Astrocyte (in vitro differentiated cells and primary cell): ENCODE measurements around the gene LIN7C.

Experiments used
- CTCF ChIP-seq: IDR thresholded peaks from 2 replicates; pipeline ENCODE4 v1.5.1; 2011; ENCODE audit warnings: low read depth, mild to moderate bottlenecking, inconsistent platforms, low read length, moderate library complexity; ENCODE audit not compliant: insufficient read depth
- EZH2 ChIP-seq: IDR thresholded peaks from 2 replicates; pipeline ENCODE4 v1.6.1; 2012; ENCODE audit warnings: mild to moderate bottlenecking, low read length, inconsistent platforms; ENCODE audit not compliant: insufficient read depth

GRCh38 chr11:27451244-27451965 is 55.2 kb downstream of the LIN7C start:
- no peak for TF ChIP-seq EZH2
- no peak for TF ChIP-seq CTCF
